Activated T-helper 1 cell treated with anti-CD3 and anti-CD28 coated beads, Interleukin-12 subunit alpha, Interleukin-12 subunit beta, Interleukin-2, Interleukin-4 antibody, amounts not matched to agents 30 ng/mL and 10 ng/mL and 1 ng/mL, durations not matched to agents 14 hours and 24 hours and 36 hours (primary cell): ENCODE measurements around the gene STXBP6. TPM values are rescaled to one million over a fixed set of nuclear protein-coding genes. Genes with fewer than 3 reads are reported as not detected.

ENCODE experiments used
- DNase-seq: peaks from one replicate; pipeline ENCODE4 v3.0.0; 2021; ENCODE audit warnings: low spot score
- H3K27ac Mint-ChIP-seq: one replicate; pipeline ENCODE4 v1.8.0; 2021; ENCODE audit warnings: mild to moderate bottlenecking, mixed read lengths
- H3K27me3 Mint-ChIP-seq: one replicate; pipeline ENCODE4 v1.8.0; 2022; ENCODE audit warnings: mild to moderate bottlenecking, moderate library complexity, mixed read lengths; ENCODE audit not compliant: insufficient read depth
- H3K36me3 Mint-ChIP-seq: one replicate; pipeline ENCODE4 v1.8.0; 2021; ENCODE audit warnings: low read depth, mixed read lengths
- H3K4me1 Mint-ChIP-seq: one replicate; pipeline ENCODE4 v1.8.0; 2021; ENCODE audit warnings: low read depth, mixed read lengths
- H3K4me3 Mint-ChIP-seq: one replicate; pipeline ENCODE4 v1.8.0; 2021; ENCODE audit warnings: mild to moderate bottlenecking, moderate library complexity, mixed read lengths
- H3K9me3 Mint-ChIP-seq: one replicate; pipeline ENCODE4 v1.8.0; 2021; ENCODE audit warnings: mixed read lengths
- intact Hi-C: fragments of 100-400 bp; cut with micrococcal nuclease; formaldehyde crosslinking; loops from one replicate; pipeline ENCODE4 v1.15.1; 2024
- total RNA-seq: library from RNA; stranded (reverse); gene quantifications from 2 replicates; pipeline ENCODE4 v1.2.3, GENCODE V29; 2022

STXBP6 gene
- total RNA-seq, 1 donor from 2014 or later, result not detected

DNA sequence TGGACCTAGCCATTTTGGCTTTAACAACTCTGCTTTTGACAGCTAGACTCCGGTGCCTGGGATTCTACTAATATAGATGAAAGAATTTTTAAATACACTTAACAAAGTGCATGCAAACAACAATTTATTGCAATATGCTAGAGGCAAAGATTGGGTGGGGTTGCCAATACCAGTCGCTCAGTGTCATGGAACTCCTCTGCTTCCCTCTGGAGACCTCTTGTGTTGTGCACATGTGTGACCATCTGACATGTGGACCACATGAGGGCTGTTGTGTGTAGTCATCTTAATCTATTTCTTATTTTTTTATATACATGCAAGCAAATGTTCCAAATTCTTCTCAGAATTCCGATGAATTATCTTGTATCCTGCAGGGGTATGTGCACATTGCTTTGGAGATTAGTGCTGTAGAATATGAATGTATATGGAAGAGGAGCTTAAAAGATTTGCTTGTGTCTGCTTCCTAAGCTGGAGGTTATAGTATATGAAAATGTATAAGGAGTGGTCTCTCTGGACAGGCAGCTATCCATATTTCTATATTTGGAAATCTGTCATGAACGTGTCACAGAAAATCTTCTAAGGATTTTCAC, 24.2 kb upstream of the STXBP6 start:
- no peaks in the 10 kb centered on the region for H3K9me3 Mint-ChIP-seq
- no peak for DNase-seq
- intact Hi-C loops, result no loop called here
- H3K4me3 Mint-ChIP-seq, result no peak overlapping the region
- no peak overlapping the region for H3K27ac Mint-ChIP-seq
- no peaks in the 10 kb centered on the region for H3K36me3 Mint-ChIP-seq
- peaks cover 3% of the 10 kb centered on the region for H3K27me3 Mint-ChIP-seq
- H3K4me1 Mint-ChIP-seq, result no peaks in the 10 kb centered on the region

DNA sequence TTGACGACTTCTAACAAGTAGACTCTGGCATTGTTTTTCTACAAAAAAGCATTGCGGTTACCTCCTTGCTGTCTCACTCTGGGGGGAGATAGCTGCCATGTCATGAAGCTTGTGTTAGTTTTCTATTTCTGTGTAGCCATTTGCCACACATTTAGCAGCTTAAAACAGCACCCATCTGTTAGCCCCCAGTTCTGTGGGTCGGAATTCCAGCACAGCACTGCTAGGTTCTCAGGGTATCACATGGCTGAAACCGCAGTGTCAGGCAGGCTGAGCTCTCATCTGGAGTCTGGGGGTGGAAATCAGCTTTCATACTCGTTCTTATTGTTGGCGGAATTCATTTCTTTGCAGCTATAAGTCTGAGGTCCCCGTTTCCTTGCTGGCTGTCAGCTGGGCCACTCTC, 19.9 kb upstream of the STXBP6 start:
- DNase-seq, result no peak

DNA sequence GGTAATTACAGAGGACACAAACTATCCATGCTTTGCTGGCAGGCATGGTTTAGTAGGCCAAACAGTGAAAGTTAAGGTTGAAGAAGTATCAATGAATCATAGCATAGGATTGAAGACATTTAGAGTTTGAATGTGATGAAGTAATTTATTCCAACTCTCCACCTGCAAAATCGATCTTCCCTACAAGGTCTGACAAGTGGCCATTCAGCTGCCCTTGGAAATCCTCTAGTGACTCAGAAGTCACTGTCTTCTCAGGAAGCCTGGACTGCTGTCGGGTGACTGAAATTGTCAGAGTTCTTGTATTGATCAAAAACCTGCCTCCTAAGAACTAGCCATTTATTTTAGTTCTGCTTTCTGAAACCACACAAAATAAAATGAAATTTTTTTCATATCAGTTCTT, 17.7 kb upstream of the STXBP6 start:
- Mint-ChIP-seq H3K27ac (no peak overlapping the region), H3K9me3 (no peaks in the 10 kb centered on the region)

More for the DNA sequence above, 19.9 kb upstream of the STXBP6 start:
- Mint-ChIP-seq H3K4me3 (no peak overlapping the region), H3K27me3 (peaks cover 2% of the 10 kb centered on the region), H3K9me3 (no peaks in the 10 kb centered on the region), H3K4me1 (no peaks in the 10 kb centered on the region), H3K36me3 (no peaks in the 10 kb centered on the region), H3K27ac (no peak overlapping the region)
- intact Hi-C loops, result no loop called here

DNA sequence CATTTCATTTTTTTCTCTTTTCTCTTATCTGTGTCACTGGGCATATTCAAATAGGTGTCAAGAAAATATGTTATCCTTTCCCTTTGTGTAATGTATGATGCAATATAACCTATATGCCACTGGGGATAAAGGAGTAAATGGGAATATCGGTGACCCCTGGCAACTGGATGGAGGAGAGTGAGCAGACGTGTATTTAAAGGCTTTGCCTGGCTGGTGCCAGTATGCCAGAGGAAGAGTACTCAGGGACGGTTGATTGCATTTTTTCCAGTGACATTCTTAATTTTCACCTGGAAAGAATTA, 12.0 kb upstream of the STXBP6 start:
- H3K4me3 Mint-ChIP-seq, result no peak overlapping the region
- H3K27me3 Mint-ChIP-seq, result peaks cover 2% of the 10 kb centered on the region
- no peak overlapping the region for H3K27ac Mint-ChIP-seq
- no peaks in the 10 kb centered on the region for H3K9me3 Mint-ChIP-seq
- no peak for DNase-seq
- intact Hi-C loops, result no loop called here
- no peaks in the 10 kb centered on the region for H3K36me3 Mint-ChIP-seq
- H3K4me1 Mint-ChIP-seq, result no peaks in the 10 kb centered on the region

More for the DNA sequence above, 17.7 kb upstream of the STXBP6 start:
- Mint-ChIP-seq H3K27me3 (peaks cover 2% of the 10 kb centered on the region), H3K36me3 (no peaks in the 10 kb centered on the region), H3K4me1 (no peaks in the 10 kb centered on the region), H3K4me3 (no peak overlapping the region)
- intact Hi-C loops, result no loop called here
- no peak for DNase-seq

DNA sequence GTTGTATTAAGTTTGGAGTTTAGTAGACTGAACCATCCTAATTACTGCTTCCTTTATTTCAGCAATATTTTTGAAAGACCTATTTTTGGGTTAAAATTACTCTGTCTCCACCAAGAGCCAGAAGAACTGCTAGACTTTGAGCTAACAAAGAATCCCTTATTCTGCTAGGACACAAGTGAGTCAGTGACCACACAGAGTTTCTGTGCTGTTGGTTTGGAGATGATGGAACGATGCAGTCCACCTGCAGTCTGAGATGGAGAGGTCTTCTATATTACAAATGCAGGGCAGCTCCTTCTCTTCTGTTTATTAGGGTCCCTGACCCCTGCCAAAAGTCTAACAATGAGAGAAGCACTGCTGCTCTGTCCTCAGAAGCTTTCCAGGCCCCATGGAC, 6.7 kb upstream of the STXBP6 start:
- no peaks in the 10 kb centered on the region for H3K9me3 Mint-ChIP-seq
- intact Hi-C loops, result no loop called here
- no peak overlapping the region for H3K4me3 Mint-ChIP-seq
- H3K4me1 Mint-ChIP-seq, result no peaks in the 10 kb centered on the region
- peaks cover 8% of the 10 kb centered on the region for H3K27me3 Mint-ChIP-seq
- no peaks in the 10 kb centered on the region for H3K36me3 Mint-ChIP-seq
- H3K27ac Mint-ChIP-seq, result no peak overlapping the region
- no peak for DNase-seq

DNA sequence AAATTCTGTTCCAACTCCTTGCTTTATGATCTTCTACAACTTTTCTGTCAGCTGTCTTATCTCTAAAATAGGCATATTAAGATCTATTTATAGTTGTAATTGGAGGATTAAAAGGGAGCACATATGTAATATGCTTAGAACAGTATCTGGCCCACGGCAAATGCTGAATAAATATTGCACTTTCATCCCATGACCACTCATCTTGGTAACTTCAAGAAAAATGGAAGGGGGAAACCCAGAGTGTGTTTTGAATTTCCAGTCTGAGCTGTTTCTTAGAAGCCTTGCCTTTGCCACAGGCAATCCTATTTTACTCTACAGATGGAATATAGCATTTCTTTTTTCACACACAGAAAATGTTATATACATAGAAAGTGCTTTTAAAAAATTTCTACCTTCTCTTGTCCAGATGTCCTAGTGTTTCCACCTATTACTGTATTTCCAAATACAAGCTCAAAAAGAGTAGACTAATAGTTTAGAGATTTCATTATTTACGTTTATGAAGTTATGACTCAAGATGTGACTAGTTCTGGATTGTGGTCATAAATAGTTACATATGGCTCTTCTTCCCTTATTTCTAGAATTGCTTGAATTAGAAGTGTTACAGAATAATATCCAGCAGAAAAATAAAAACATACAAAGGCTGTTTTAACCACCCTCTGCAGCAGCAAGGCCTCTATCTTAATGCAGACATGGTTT, 6.2 kb upstream of the STXBP6 start:
- Mint-ChIP-seq H3K27ac (no peak overlapping the region), H3K9me3 (no peaks in the 10 kb centered on the region), H3K4me3 (no peak overlapping the region), H3K4me1 (no peaks in the 10 kb centered on the region), H3K27me3 (peaks cover 11% of the 10 kb centered on the region), H3K36me3 (no peaks in the 10 kb centered on the region)
- no peak for DNase-seq
- intact Hi-C loops, result no loop called here

DNA sequence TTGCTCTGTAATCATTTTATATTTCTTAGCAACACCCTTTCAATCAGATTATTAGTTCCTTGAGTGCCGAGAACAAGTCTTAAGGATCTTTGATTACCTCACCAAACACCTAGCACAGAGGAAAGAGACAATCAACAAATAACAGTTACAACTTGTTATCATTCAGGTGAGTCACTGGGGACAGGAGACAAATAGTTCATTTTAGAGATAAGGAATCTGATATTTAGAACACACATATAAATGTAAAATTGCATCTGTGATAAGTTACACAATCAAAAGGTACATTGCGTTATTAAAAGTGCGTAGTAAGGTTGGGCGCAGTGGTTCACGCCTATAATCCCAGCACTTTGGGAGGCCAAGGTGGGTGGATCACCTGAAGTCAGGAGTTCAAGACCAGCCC, 5.1 kb upstream of the STXBP6 start:
- no peak for DNase-seq
- Mint-ChIP-seq H3K36me3 (no peaks in the 10 kb centered on the region), H3K27ac (no peak overlapping the region), H3K9me3 (no peaks in the 10 kb centered on the region), H3K4me3 (no peak overlapping the region), H3K4me1 (no peaks in the 10 kb centered on the region), H3K27me3 (peaks cover 19% of the 10 kb centered on the region)
- intact Hi-C loops, result no loop called here

DNA sequence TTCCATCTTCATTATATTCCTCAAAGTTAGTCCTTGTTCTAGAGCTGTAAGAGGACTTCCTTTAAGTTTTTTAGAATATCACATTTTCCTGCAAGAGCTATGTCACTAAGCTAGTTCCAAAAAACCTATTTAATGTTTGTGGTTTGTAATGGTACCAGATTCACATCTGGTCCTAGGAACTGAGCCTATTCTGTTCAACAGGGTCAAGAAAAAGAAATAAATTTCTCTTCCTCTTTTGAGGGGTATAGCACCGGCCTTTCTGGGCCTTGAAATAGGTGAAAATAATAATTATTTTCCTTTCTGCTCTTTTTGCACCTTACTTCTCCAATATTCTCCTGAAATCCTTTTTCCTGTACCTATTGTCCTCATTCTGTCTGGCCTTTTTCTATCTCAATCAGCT, 3.6 kb upstream of the STXBP6 start:
- DNase-seq, result no peak
- Mint-ChIP-seq H3K9me3 (no peaks in the 10 kb centered on the region), H3K4me3 (no peak overlapping the region), H3K27me3 (peaks cover 25% of the 10 kb centered on the region), H3K4me1 (no peaks in the 10 kb centered on the region), H3K36me3 (no peaks in the 10 kb centered on the region), H3K27ac (no peak overlapping the region)
- intact Hi-C loops, result no loop called here

DNA sequence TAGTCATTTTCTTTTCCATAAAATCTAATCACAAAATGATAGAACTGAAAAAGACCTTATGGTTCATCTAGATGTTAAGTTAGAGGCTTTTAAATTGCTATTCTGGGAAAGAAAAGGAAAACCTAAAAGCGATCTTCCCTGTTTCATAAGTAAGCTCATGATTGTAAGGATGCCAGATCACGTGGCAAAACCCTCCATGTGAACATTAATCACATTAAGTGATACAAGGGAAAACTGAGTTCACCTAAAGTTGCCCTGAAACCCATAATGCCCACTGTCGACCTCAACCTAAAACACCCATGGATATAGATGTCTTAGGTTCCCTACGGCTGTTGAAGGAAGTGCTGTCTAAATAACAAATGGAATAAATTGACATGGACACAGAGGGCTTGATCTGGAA, 3.0 kb upstream of the STXBP6 start:
- H3K4me3 Mint-ChIP-seq, result no peak overlapping the region

DNA sequence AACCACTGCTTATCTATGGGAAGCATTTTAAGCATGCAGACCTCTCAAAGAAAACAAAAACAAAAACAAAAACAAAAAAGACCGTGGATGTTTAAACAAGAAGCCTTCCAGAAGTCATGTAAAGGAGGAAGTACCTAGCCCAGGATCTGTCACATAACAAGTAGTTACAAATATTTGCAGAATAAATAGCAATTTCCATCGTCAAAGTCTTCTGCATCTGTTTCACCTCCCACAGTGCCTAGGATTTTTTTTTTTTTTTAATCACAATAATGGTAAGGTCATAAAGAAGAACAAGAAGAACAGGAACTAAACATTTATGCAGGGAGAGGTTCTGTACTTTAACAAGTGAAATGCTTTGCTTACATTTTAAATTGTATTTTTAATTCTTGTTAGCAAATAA, 2.4 kb upstream of the STXBP6 start:
- DNase-seq, result no peak
- Mint-ChIP-seq H3K4me3 (no peak overlapping the region), H3K27me3 (peaks cover 36% of the 10 kb centered on the region), H3K27ac (no peak overlapping the region), H3K4me1 (no peaks in the 10 kb centered on the region), H3K36me3 (no peaks in the 10 kb centered on the region), H3K9me3 (no peaks in the 10 kb centered on the region)
- intact Hi-C loops, result no loop called here

More for the DNA sequence above, 3.0 kb upstream of the STXBP6 start:
- Mint-ChIP-seq H3K36me3 (no peaks in the 10 kb centered on the region), H3K27me3 (peaks cover 30% of the 10 kb centered on the region), H3K27ac (no peak overlapping the region), H3K9me3 (no peaks in the 10 kb centered on the region), H3K4me1 (no peaks in the 10 kb centered on the region)
- no peak for DNase-seq
- intact Hi-C loops, result no loop called here

DNA sequence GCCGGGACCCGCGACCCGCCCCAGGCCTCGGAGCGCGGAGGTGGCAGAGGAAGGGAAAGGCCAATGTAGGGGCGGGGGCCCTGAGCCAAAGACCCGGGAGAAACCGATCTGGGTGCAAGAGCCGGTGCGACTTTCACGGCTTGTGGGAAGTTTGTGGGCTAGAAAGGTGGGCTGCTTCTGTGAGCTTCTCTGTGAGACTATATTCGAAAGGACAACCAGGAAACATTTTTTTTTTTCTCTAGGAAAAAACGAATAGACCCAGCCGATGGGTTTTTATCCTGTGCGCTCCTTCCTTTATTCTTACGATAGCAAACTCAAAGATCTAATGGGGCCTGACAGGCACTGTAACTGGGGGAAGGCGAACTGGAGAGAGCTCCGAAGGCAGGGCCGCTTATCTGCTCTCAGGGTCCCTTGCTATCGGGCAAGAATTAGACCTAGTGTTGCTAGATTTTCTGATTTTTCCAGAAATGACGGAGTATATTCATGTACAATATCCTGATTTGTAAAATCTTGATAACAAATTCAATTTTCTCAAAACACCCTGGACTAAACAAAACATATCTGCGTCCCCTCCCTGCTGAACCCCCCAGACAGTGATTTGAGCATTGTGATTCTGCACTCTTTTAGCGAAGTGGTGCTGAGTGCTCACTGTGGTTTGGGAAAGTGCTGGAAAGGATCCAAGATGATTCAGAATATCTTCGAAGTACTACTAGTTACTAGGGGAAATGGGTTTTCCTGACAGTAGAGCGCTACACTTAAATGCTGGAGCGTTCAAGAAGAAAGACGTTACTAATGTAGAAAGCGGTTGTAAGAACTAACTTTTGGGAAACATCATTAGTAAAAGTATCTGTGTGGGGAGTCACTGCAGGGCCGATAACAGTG, 563 bp upstream of the STXBP6 start:
- intact Hi-C loops, result no loop called here
- H3K4me1 Mint-ChIP-seq, result no peaks in the 10 kb centered on the region
- no peak for DNase-seq
- H3K4me3 Mint-ChIP-seq, result no peak overlapping the region
- no peaks in the 10 kb centered on the region for H3K9me3 Mint-ChIP-seq
- peaks cover 45% of the 10 kb centered on the region for H3K27me3 Mint-ChIP-seq
- H3K27ac Mint-ChIP-seq, result no peak overlapping the region
- H3K36me3 Mint-ChIP-seq, result no peaks in the 10 kb centered on the region

DNA sequence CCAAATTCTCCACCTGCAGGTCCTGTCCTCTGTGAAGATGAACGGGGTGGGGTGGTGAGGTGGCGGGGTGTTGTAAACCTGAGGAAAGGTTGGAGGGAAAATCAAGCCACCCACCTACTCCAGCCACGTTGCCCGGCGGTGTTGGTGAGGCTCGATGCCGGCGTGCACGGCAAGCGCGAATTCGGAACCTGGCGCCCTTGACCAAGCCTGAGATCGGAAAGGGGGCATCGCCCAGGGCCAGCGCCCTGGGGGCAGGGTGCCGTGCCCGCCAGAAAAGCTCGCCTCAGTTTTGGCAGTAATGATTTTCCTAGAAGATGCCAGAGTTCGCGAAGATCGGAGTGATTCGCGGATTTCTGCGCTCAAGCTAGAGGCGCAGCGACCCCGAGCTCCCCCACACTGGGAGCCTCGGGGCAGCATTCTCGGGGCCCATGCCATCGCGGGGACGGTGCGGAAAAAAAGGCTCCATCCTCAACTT, 817 bp downstream of the STXBP6 start:
- Mint-ChIP-seq H3K27me3 (peaks cover 45% of the 10 kb centered on the region), H3K9me3 (no peaks in the 10 kb centered on the region), H3K36me3 (no peaks in the 10 kb centered on the region), H3K4me1 (no peaks in the 10 kb centered on the region), H3K4me3 (no peak overlapping the region), H3K27ac (no peak overlapping the region)
- DNase-seq, result no peak
- intact Hi-C loops, result no loop called here
